PC-3 (cell line): ENCODE data around the gene ELK4. TPM values are rescaled to one million over a fixed set of nuclear protein-coding genes. Genes with fewer than 3 reads are reported as not detected.

Source experiments
- ATAC-seq: fragments of 200-7000 bp; cut with Tn5 transposase; 2 replicates; pipeline ENCODE4 v1.9.1; 2020; ENCODE audit warnings: mild to moderate bottlenecking, moderate library complexity
- BruUV-seq: library from RNA; stranded (reverse); fragments of 400-500 nt; replicated peaks from 2 replicates; lab custom pipeline; 2021; lab: Mats Ljungman, UMichigan
- CTCF ChIA-PET: fragments of 300-600 bp; sonication (Branson Sonifier 250); formaldehyde crosslinking; loops from one replicate; lab custom pipeline; 2022; ENCODE audit warnings: antibody characterized with exemption; lab: Charles Lee
- POLR2A ChIA-PET: fragments of 300-600 bp; sonication (Branson Sonifier 250); formaldehyde crosslinking; loops from one replicate; lab custom pipeline; 2022; ENCODE audit warnings: antibody characterized with exemption; ENCODE audit not compliant: unreplicated experiment; lab: Charles Lee
- DNase-seq: peaks from one replicate; pipeline ENCODE4 v3.0.0-alpha.2; 2015
- H2AFZ ChIP-seq: fragments of 300-600 bp; sonication (generic); 2 replicates; pipeline ENCODE4 v1.6.0; 2016; ENCODE audit warnings: antibody characterized with exemption, low read length
- H3F3A ChIP-seq: fragments of 300-600 bp; sonication (generic); one replicate; pipeline ENCODE4 v1.6.0; 2017; ENCODE audit warnings: antibody characterized with exemption, low read length, control low read depth, mild to moderate bottlenecking; ENCODE audit not compliant: unreplicated experiment
- H3K27ac ChIP-seq: fragments of 300-600 bp; sonication (generic); 2 replicates; pipeline ENCODE4 v1.5.1; 2016; ENCODE audit warnings: mild to moderate bottlenecking, low read length
- H3K27me3 ChIP-seq: fragments of 300-600 bp; sonication (generic); 2 replicates; pipeline ENCODE4 v1.6.1; 2016; ENCODE audit warnings: low read length, mixed read lengths
- H3K36me3 ChIP-seq: fragments of 300-600 bp; sonication (generic); 2 replicates; pipeline ENCODE4 v1.6.1; 2016; ENCODE audit warnings: low read depth, mixed run types, low read length, mixed read lengths
- H3K4me1 ChIP-seq: fragments of 300-600 bp; sonication (generic); 2 replicates; pipeline ENCODE4 v1.5.1; 2016; ENCODE audit warnings: low read length; ENCODE audit not compliant: insufficient read depth
- H3K4me2 ChIP-seq: fragments of 300-600 bp; sonication (generic); 2 replicates; pipeline ENCODE4 v1.6.0; 2016; ENCODE audit warnings: low read length
- H3K4me3 ChIP-seq: fragments of 300-600 bp; sonication (generic); 2 replicates; pipeline ENCODE4 v1.5.1; 2016; ENCODE audit warnings: mild to moderate bottlenecking, low read length, mixed read lengths
- H3K79me2 ChIP-seq: fragments of 300-600 bp; sonication (generic); 2 replicates; pipeline ENCODE4 v1.6.1; 2017; ENCODE audit warnings: low read length, mixed read lengths
- H3K9ac ChIP-seq: fragments of 300-600 bp; sonication (generic); 2 replicates; pipeline ENCODE4 v1.6.0; 2016; ENCODE audit warnings: mild to moderate bottlenecking, low read length
- H3K9me2 ChIP-seq: fragments of 300-600 bp; sonication (generic); replicated peaks from 2 replicates; pipeline ENCODE4 v1.6.1; 2016; ENCODE audit warnings: mixed run types, low read length, mixed read lengths
- H3K9me3 ChIP-seq: fragments of 300-600 bp; sonication (generic); 2 replicates; pipeline ENCODE4 v1.6.1; 2016; ENCODE audit warnings: low read length, mixed read lengths
- H4K20me1 ChIP-seq: fragments of 300-600 bp; sonication (generic); 2 replicates; pipeline ENCODE4 v1.6.1; 2016; ENCODE audit warnings: low read length, mixed read lengths
- CTCF ChIP-seq: fragments of 300-600 bp; sonication (generic); conservative IDR thresholded peaks from 2 replicates; pipeline ENCODE4 v1.5.1; 2017; ENCODE audit warnings: antibody characterized with exemption, low read depth, mild to moderate bottlenecking, low read length
- EZH2 ChIP-seq: fragments of 300-600 bp; sonication (generic); IDR thresholded peaks from one replicate; pipeline ENCODE4 v1.6.1; 2017; ENCODE audit warnings: antibody characterized with exemption, mild to moderate bottlenecking, low read length; ENCODE audit not compliant: unreplicated experiment
- EZH2phosphoT487 ChIP-seq: fragments of 300-600 bp; sonication (generic); IDR thresholded peaks from 2 replicates; pipeline ENCODE4 v1.6.1; 2018; ENCODE audit warnings: mild to moderate bottlenecking, antibody characterized with exemption, low read length, borderline replicate concordance
- intact Hi-C: fragments of 100-400 bp; cut with micrococcal nuclease; formaldehyde crosslinking; loops from 2 replicates; pipeline ENCODE4 v1.9.0; 2023
- total RNA-seq: library from RNA; depleted of rRNA; stranded (reverse); fragments of >200 nt; gene quantifications from 2 replicates; pipeline ENCODE4 v1.2.3, GENCODE V29; 2014

ELK4 gene
- total RNA-seq, 1 experiment from 2014 or later = 16.3 TPM

- H2AFZ ChIP-seq = no peak overlapping the region
- CTCF ChIA-PET = interaction anchor here (0.6 kb wide), 1 partner anchor 114 kb away, joined by 5 read pairs; no protein-coding TSS in a partner anchor
- no peak overlapping the region for H3K4me2 ChIP-seq
- DNase-seq (no peak), ATAC-seq (no peak)
- intact Hi-C loops = no loop called here
- no peak overlapping the region for H3K4me3 ChIP-seq
- BruUV-seq = no TSS peak
- no peak overlapping the region for H3K9ac ChIP-seq
- no peaks in the 10 kb centered on the region for H3K9me3 ChIP-seq
- H3F3A ChIP-seq = no peaks in the 10 kb centered on the region
- TF ChIP-seq CTCF = no peak
- TF ChIP-seq EZH2 = no peak
- TF ChIP-seq EZH2phosphoT487 = no peak
- peaks cover 8% of the 10 kb centered on the region for H3K4me1 ChIP-seq
- POLR2A ChIA-PET = no interaction called here
- H3K79me2 ChIP-seq = no peaks in the 10 kb centered on the region
- H3K27ac ChIP-seq = no peak overlapping the region
- H3K27me3 ChIP-seq = no peaks in the 10 kb centered on the region
- H3K9me2 ChIP-seq = no peaks in the 10 kb centered on the region
- no peaks in the 10 kb centered on the region for H4K20me1 ChIP-seq
- no peaks in the 10 kb centered on the region for H3K36me3 ChIP-seq
These were observed 34.0 kb downstream of the ELK4 start for GRCh38 chr1:205597691-205598314.

GRCh38 chr1:205596876-205597275 is 34.9 kb downstream of the ELK4 start:
- H3K36me3 ChIP-seq = no peaks in the 10 kb centered on the region
- H3K4me1 ChIP-seq = peaks cover 8% of the 10 kb centered on the region
- H3K79me2 ChIP-seq = no peaks in the 10 kb centered on the region
- DNase-seq (no peak), ATAC-seq (no peak)
- no peaks in the 10 kb centered on the region for H3K27me3 ChIP-seq
- no peak for TF ChIP-seq EZH2
- no peak for TF ChIP-seq EZH2phosphoT487
- no peak for TF ChIP-seq CTCF
- BruUV-seq = no TSS peak
- no peak overlapping the region for H3K9ac ChIP-seq
- intact Hi-C loops = no loop called here
- no peak overlapping the region for H3K27ac ChIP-seq
- CTCF ChIA-PET = no interaction called here
- H3K4me2 ChIP-seq = no peak overlapping the region
- H3K4me3 ChIP-seq = no peak overlapping the region
- H4K20me1 ChIP-seq = no peaks in the 10 kb centered on the region
- no peaks in the 10 kb centered on the region for H3F3A ChIP-seq
- no peaks in the 10 kb centered on the region for H3K9me2 ChIP-seq
- no peaks in the 10 kb centered on the region for H3K9me3 ChIP-seq
- POLR2A ChIA-PET = no interaction called here
- H2AFZ ChIP-seq = no peak overlapping the region

- POLR2A ChIA-PET = no interaction called here
- ATAC-seq = no peak
These were observed 36.0 kb downstream of the ELK4 start for GRCh38 chr1:205595861-205596260.

More at GRCh38 chr1:205595861-205596260, 36.0 kb downstream of the ELK4 start:
- TF ChIP-seq EZH2 (no peak), EZH2phosphoT487 (no peak), CTCF (no peak)
- no peaks in the 10 kb centered on the region for H3K9me3 ChIP-seq
- H3K4me1 ChIP-seq = peaks cover 8% of the 10 kb centered on the region
- no peak overlapping the region for H3K9ac ChIP-seq
- no peaks in the 10 kb centered on the region for H3K36me3 ChIP-seq
- H2AFZ ChIP-seq = no peak overlapping the region
- DNase-seq = no peak
- no peak overlapping the region for H3K27ac ChIP-seq
- H3K79me2 ChIP-seq = no peaks in the 10 kb centered on the region
- no peak overlapping the region for H3K4me3 ChIP-seq
- CTCF ChIA-PET = no interaction called here
- no peaks in the 10 kb centered on the region for H4K20me1 ChIP-seq
- no peaks in the 10 kb centered on the region for H3F3A ChIP-seq
- intact Hi-C loops = no loop called here
- no TSS peak for BruUV-seq
- H3K27me3 ChIP-seq = no peaks in the 10 kb centered on the region
- no peaks in the 10 kb centered on the region for H3K9me2 ChIP-seq
- no peak overlapping the region for H3K4me2 ChIP-seq
